HepG2 (cell line): ENCODE results near the gene LYRM7. TPM values are rescaled to one million over a fixed set of nuclear protein-coding genes. Genes with fewer than 3 reads are reported as not detected.

Experiments
- HNRNPH1 ChIP-seq: fragments of 200-400 bp; formaldehyde crosslinking; optimal IDR thresholded peaks from 2 replicates; pipeline ENCODE3; 2017; ENCODE audit warnings: mild to moderate bottlenecking, low read depth, low read length
- KLF9 ChIP-seq: IDR thresholded peaks from 2 replicates; pipeline ENCODE4 v1.6.1; 2016; ENCODE audit warnings: low read depth
- ONECUT2 ChIP-seq: sonication (generic); formaldehyde crosslinking; IDR thresholded peaks from 2 replicates; pipeline ENCODE4 v1.4.0; 2020; ENCODE audit warnings: missing genetic modification reagents
- ZC3H4 ChIP-seq: sonication (generic); formaldehyde crosslinking; IDR thresholded peaks from 2 replicates; pipeline ENCODE4 v1.4.0; 2020; ENCODE audit warnings: missing genetic modification reagents, borderline replicate concordance
- ZMYM4 ChIP-seq: sonication (generic); formaldehyde crosslinking; IDR thresholded peaks from 2 replicates; pipeline ENCODE4 v1.8.1; 2023; ENCODE audit warnings: mild to moderate bottlenecking, missing genetic modification reagents
- ZNF558 ChIP-seq: sonication (generic); formaldehyde crosslinking; IDR thresholded peaks from 2 replicates; pipeline ENCODE4 v1.9.0; 2022; ENCODE audit warnings: mild to moderate bottlenecking, missing genetic modification reagents, borderline replicate concordance
- ZNF570 ChIP-seq: sonication (generic); formaldehyde crosslinking; IDR thresholded peaks from 2 replicates; pipeline ENCODE4 v1.4.0; 2020; ENCODE audit warnings: mild to moderate bottlenecking, missing genetic modification reagents, borderline replicate concordance
- ZNF672 ChIP-seq: sonication (generic); formaldehyde crosslinking; IDR thresholded peaks from 2 replicates; pipeline ENCODE4 v1.8.1; 2022; ENCODE audit warnings: missing genetic modification reagents
- polyA plus RNA-seq, 8 experiments: library from polyadenylated mRNA; depleted of rRNA in 3 of 8; stranded (reverse) in 7 of 8; unstranded in 1 of 8; fragments of >200 nt; fragmentation: Illumina TruSeq in 4 of 8; extraction: Trizol in 4 of 8; gene quantifications; 2 replicates each; pipeline versions ENCODE4 v1.2.1 to v1.2.3, GENCODE V29; 2011 to 2016; ENCODE audit warnings: low read depth in 4 of 8, missing spikeins in 1 of 8, mixed read lengths in 1 of 8; ENCODE audit not compliant: insufficient read depth in 1 of 8
- total RNA-seq, 5 experiments: library from RNA; depleted of rRNA; stranded (reverse); fragments of >200 nt; fragmentation: Illumina TruSeq; extraction: Trizol; gene quantifications; 2 replicates each; pipeline ENCODE4 v1.2.3, GENCODE V29; 2016; ENCODE audit warnings: low read depth in 1 of 5
- TF ChIP-seq, protein P1 (sequence below): IDR thresholded peaks from 2 replicates; pipeline ENCODE4 v1.6.1; 2016; ENCODE audit warnings: low read depth, missing genetic modification reagents, missing compliant biosample characterization
- TF ChIP-seq, protein P2 (sequence below): sonication (generic); formaldehyde crosslinking; IDR thresholded peaks from 2 replicates; pipeline ENCODE4 v1.4.0; 2020; ENCODE audit warnings: missing genetic modification reagents, borderline replicate concordance
- TF ChIP-seq, protein P3 (sequence below): sonication (generic); formaldehyde crosslinking; IDR thresholded peaks from 2 replicates; pipeline ENCODE4 v1.4.0; 2020; ENCODE audit warnings: missing genetic modification reagents, borderline replicate concordance
- TF ChIP-seq, protein P4 (sequence below): sonication (generic); formaldehyde crosslinking; IDR thresholded peaks from 2 replicates; pipeline ENCODE4 v1.4.0; 2020; ENCODE audit warnings: missing genetic modification reagents

Gene LYRM7
- total and polyA plus RNA-seq, 2 of the 13 experiments (the other 11 are each of a cell fraction or from before 2014, with no cell fraction given): 3.0 to 5.5 TPM

DNA sequence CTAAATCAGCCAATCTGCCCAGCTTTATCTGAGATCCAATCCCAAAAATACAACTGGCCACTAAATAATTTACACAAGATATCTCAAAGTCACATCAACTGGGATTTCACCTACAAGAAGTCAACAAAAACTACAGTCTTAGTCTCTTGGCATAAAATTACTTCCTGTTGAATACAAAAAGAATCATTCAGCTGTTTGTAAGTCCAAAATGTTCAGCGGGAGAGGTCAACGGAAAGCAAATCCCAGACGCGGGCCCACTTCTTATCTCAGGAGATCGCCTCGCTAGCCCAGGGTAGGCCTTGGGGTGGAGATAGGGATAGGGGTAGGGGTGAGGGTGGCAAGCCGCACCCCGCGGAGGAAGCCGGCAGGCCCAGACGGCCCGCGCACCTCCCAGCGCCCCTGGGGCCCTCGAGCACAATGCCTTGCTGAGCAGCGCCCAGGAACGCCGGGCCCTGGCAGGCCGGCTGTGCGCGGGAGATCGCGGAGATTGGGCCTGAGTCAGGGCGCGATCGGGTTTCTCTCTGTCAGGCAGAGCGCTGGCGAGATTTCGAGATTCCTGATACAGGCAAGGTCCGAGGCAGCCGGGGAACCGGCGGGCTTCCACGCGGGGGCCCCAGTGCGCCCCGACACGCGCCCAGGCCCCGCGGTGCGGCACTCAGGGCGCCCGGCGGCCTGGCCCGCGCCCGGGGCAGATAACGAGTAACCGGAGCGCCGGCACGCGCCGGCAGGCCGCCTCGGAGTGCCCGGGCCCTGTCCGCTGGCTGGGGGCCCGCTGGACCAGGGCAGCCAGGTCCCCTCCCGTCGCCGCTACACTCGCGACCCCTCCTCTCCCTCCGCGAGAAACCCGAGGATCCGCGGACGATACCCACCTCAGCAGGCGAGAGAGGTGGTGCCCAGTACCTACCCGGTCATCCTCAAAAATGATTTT, 6.3 kb upstream of the LYRM7 start (continued):
- TF ChIP-seq, protein P1, sequence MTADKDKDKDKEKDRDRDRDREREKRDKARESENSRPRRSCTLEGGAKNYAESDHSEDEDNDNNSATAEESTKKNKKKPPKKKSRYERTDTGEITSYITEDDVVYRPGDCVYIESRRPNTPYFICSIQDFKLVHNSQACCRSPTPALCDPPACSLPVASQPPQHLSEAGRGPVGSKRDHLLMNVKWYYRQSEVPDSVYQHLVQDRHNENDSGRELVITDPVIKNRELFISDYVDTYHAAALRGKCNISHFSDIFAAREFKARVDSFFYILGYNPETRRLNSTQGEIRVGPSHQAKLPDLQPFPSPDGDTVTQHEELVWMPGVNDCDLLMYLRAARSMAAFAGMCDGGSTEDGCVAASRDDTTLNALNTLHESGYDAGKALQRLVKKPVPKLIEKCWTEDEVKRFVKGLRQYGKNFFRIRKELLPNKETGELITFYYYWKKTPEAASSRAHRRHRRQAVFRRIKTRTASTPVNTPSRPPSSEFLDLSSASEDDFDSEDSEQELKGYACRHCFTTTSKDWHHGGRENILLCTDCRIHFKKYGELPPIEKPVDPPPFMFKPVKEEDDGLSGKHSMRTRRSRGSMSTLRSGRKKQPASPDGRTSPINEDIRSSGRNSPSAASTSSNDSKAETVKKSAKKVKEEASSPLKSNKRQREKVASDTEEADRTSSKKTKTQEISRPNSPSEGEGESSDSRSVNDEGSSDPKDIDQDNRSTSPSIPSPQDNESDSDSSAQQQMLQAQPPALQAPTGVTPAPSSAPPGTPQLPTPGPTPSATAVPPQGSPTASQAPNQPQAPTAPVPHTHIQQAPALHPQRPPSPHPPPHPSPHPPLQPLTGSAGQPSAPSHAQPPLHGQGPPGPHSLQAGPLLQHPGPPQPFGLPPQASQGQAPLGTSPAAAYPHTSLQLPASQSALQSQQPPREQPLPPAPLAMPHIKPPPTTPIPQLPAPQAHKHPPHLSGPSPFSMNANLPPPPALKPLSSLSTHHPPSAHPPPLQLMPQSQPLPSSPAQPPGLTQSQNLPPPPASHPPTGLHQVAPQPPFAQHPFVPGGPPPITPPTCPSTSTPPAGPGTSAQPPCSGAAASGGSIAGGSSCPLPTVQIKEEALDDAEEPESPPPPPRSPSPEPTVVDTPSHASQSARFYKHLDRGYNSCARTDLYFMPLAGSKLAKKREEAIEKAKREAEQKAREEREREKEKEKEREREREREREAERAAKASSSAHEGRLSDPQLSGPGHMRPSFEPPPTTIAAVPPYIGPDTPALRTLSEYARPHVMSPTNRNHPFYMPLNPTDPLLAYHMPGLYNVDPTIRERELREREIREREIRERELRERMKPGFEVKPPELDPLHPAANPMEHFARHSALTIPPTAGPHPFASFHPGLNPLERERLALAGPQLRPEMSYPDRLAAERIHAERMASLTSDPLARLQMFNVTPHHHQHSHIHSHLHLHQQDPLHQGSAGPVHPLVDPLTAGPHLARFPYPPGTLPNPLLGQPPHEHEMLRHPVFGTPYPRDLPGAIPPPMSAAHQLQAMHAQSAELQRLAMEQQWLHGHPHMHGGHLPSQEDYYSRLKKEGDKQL (CRISPR knock-in tag): no peak
- TF ChIP-seq, protein P2, sequence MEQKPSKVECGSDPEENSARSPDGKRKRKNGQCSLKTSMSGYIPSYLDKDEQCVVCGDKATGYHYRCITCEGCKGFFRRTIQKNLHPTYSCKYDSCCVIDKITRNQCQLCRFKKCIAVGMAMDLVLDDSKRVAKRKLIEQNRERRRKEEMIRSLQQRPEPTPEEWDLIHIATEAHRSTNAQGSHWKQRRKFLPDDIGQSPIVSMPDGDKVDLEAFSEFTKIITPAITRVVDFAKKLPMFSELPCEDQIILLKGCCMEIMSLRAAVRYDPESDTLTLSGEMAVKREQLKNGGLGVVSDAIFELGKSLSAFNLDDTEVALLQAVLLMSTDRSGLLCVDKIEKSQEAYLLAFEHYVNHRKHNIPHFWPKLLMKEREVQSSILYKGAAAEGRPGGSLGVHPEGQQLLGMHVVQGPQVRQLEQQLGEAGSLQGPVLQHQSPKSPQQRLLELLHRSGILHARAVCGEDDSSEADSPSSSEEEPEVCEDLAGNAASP (CRISPR knock-in tag): no peak
- TF ChIP-seq ZMYM4 (CRISPR knock-in tag): no peak
- TF ChIP-seq, protein P3, sequence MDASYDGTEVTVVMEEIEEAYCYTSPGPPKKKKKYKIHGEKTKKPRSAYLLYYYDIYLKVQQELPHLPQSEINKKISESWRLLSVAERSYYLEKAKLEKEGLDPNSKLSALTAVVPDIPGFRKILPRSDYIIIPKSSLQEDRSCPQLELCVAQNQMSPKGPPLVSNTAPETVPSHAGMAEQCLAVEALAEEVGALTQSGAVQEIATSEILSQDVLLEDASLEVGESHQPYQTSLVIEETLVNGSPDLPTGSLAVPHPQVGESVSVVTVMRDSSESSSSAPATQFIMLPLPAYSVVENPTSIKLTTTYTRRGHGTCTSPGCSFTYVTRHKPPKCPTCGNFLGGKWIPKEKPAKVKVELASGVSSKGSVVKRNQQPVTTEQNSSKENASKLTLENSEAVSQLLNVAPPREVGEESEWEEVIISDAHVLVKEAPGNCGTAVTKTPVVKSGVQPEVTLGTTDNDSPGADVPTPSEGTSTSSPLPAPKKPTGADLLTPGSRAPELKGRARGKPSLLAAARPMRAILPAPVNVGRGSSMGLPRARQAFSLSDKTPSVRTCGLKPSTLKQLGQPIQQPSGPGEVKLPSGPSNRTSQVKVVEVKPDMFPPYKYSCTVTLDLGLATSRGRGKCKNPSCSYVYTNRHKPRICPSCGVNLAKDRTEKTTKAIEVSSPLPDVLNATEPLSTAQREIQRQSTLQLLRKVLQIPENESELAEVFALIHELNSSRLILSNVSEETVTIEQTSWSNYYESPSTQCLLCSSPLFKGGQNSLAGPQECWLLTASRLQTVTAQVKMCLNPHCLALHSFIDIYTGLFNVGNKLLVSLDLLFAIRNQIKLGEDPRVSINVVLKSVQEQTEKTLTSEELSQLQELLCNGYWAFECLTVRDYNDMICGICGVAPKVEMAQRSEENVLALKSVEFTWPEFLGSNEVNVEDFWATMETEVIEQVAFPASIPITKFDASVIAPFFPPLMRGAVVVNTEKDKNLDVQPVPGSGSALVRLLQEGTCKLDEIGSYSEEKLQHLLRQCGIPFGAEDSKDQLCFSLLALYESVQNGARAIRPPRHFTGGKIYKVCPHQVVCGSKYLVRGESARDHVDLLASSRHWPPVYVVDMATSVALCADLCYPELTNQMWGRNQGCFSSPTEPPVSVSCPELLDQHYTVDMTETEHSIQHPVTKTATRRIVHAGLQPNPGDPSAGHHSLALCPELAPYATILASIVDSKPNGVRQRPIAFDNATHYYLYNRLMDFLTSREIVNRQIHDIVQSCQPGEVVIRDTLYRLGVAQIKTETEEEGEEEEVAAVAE: no peak
- no peak; the same call in 1 of the 2 replicates for TF ChIP-seq ZNF570 (CRISPR knock-in tag)
- no peak for TF ChIP-seq ZNF672
- no peak for TF ChIP-seq ZC3H4 (CRISPR knock-in tag)
- no peak for TF ChIP-seq KLF9 (CRISPR knock-in tag)
- TF ChIP-seq ZNF558: no peak
- TF ChIP-seq ONECUT2 (CRISPR knock-in tag): 0 out of 2 replicates have a peak, but pooled peaks have one; percentile 34
- TF ChIP-seq, protein P4, sequence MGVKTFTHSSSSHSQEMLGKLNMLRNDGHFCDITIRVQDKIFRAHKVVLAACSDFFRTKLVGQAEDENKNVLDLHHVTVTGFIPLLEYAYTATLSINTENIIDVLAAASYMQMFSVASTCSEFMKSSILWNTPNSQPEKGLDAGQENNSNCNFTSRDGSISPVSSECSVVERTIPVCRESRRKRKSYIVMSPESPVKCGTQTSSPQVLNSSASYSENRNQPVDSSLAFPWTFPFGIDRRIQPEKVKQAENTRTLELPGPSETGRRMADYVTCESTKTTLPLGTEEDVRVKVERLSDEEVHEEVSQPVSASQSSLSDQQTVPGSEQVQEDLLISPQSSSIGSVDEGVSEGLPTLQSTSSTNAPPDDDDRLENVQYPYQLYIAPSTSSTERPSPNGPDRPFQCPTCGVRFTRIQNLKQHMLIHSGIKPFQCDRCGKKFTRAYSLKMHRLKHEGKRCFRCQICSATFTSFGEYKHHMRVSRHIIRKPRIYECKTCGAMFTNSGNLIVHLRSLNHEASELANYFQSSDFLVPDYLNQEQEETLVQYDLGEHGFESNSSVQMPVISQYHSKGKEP: no peak
- TF ChIP-seq HNRNPH1: no peak
